COLO829 (cell line): ENCODE measurements around the gene TATDN3.
A peak's percentile ranks its signal among the peaks of the same experiment; 100 is the strongest.
"Not testable (repeated sequence)": the region's sequence is repeated elsewhere in the genome, so short reads cannot be mapped to it uniquely, and the experiment has no call there.

Experiments used
- DNase-seq: peaks from one replicate; pipeline ENCODE4 v3.0.0; 2012; ENCODE audit warnings: low spot score

Gene TATDN3, protein sequence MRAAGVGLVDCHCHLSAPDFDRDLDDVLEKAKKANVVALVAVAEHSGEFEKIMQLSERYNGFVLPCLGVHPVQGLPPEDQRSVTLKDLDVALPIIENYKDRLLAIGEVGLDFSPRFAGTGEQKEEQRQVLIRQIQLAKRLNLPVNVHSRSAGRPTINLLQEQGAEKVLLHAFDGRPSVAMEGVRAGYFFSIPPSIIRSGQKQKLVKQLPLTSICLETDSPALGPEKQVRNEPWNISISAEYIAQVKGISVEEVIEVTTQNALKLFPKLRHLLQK

GRCh38 chr1:212791676-212792395 is at the start of gene TATDN3, which contains the start of gene NSL1:
TSS of gene TATDN3 (plus strand) at chr1:212791894. CDS start at chr1:212791922, 28 bp downstream.
TSS of gene NSL1 (minus strand) at chr1:212791777. CDS start at chr1:212791763, 14 bp downstream.
- DNase-seq, result peak; percentile 73

DNA sequence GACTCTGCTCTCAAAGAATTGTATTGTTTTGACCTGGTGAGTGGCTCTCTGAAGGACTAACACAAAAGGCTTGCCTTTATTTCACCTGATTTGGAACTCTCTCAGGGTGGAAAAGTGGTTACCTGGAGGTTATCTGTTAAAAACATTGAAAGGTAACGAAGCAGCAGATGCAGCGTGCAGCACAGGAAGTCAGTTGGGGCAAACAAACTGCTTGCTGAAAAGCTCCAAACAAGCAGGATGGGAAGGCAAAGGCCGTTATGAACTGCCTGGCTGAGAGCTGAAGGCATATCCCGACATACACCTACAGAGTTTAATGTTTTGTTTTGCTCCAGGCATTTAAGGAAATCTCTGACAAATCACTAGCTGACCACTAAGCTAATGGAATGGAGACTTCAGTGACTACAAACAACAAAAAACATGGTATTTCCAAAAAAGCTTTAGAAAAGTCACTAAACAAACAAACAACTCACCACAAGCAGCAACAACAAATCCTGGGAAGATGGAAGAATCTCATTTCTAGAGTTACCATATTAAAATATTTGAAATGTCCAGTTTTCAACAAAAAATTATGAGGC is 47.7 kb upstream of the TATDN3 start:
- DNase-seq, result no peak

DNA sequence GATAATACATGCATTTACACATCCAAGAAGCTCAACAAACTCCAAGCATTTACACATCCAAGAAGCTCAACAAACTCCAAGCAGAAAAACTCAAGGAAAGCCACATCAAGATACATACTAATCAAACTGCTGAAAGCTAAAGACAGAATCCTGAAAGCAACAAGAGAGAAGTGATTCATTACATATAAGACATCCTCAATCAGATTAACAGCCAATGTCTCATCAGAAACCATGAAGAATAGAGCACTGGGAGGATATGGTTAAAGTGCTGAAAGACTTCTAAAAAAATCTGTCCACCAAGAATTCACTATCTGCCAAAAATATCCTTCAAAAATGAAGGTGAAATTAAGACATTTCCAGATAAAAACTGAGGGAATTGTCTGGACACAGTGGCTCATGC is 46.4 kb upstream of the TATDN3 start:
- no peak for DNase-seq

DNA sequence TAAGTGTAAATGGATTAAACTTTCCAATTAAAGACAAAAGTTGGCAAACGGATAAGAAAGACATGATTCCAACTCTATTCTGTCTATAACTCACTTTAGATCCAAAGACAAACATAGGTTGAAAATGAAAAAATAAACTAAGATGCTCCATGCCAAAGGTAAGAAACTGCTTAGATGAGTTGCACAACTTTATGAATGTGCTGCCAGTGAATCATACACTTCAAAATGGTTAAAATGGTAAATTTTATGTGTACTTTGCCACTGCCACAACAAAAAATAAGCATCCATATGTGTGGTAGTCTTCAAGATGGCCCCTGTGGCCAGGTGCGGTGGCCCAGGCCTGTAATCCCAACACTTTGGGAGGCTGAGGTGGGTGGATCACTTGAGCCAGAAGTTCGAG is 45.1 kb upstream of the TATDN3 start:
- no peak for DNase-seq

GRCh38 chr1:212749821-212750535 is 41.7 kb upstream of the TATDN3 start:
- peak; percentile 88 for DNase-seq

DNA sequence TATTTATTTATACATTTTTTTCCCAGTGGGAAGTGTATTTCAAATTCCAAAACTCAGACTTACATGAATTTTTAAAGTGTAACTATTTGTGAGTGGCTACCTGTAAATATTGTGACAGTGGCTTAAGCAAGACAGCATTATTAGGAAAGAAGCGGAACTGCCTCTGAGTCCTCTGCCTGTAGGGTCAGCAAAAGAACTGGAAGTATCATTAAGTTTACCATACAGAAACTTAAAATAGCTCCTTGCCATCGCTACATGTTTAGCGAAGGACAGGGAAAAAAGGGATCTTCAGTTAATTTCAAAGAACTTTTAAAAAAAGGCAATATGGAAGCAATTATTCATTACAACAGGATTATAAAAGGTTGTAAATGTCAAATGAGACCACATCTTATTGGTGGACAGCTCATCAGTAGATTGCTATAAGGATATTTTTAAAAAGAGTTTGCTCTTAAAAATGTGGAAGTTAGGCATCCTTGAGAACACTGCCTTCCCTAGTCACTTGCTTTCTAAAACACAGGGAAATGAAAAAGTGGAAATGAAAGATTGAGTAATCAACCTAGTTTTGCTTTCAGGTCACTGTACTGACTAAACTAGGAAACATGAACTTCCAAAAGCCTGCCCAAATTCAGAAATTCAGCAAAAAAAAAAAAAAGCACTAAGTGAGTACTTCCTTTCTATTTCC is 39.3 kb upstream of the TATDN3 start:
- no peak for DNase-seq

GRCh38 chr1:212752934-212753497 is 38.7 kb upstream of the TATDN3 start:
- no peak for DNase-seq

- no peak for DNase-seq
Observed at GRCh38 chr1:212753749-212754148, 37.9 kb upstream of the TATDN3 start.

DNA sequence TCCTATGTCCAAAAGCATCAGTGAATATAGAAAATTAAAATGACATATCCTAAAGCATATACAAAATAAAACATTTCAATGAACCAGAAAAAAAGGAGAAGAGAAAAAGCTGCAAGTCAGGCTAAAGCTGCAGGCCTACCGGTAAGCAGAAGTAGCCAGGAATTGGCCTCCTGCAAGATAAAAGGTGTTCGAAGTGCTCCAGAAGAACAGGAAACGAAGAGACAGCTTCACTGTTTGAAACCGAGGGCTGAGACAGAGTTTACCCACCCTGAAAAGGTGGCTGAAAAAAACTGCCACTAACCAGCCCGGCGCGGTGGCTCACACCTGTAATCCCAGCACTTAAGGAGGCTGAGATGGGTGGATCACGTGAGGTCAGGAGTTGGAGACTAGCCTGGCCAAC is 37.5 kb upstream of the TATDN3 start:
- DNase-seq, result no peak

DNA sequence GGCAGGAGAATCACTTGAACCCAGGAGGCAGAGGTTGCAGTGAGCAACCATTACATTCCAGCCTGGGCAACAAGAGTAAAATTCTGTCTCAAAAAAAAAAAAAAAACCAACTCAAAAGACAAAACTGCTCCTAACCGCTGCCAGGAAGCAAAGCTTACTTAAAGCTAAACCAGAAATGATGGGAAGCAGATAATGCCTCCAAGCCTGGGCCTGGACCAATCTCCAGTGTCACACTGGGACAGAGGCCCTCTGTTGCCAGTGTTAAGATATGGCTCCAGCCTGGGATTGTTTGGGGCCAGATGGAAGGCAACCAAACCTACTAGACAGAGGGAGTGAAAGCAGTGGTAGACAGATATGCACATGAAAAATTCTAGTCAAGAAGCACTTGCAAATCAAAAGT is 37.0 kb upstream of the TATDN3 start:
- DNase-seq, result no peak

DNA sequence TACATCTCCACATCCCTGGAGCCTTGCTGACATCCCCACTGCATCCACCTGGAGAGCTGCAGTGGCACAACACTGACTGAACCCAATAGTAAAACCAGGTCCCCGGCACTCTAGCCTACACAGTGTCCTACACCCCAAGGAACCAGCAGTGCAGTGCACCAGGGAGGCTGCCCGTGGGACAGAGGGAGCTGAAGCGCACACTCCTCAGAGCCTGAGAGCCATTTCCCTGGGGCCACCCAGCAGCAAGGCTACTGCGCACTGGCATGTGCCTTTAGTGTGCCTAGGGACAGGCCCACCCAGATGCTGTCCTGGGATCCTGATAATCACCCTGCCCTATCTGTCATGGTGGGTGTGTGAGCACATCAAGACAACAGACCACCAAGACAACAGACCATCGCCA is 32.0 kb upstream of the TATDN3 start:
- DNase-seq, result no peak

GRCh38 chr1:212760126-212760823 is 31.4 kb upstream of the TATDN3 start:
- DNase-seq, result no peak

DNA sequence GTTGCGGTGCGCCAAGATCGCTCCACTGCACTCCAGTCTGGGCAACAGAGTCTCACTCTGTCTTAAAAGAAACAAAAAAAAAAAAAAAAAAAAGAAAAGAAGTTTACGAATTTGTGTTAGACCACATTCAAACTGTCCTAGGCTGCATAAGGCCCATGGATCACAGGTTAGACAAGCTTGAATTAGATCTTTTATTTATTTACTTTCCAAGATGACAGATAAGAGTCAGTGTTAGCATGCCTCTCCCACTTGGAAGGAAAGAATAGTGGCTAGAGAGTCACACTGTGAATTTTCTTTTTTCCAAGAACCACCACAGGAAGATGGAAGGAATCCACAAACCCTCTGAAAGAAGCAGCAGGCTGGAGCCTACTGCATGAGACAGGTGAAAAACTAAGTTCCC is 29.5 kb upstream of the TATDN3 start:
- DNase-seq, result no peak

- DNase-seq, result no peak
Observed at GRCh38 chr1:212762839-212763238, 28.9 kb upstream of the TATDN3 start.

DNA sequence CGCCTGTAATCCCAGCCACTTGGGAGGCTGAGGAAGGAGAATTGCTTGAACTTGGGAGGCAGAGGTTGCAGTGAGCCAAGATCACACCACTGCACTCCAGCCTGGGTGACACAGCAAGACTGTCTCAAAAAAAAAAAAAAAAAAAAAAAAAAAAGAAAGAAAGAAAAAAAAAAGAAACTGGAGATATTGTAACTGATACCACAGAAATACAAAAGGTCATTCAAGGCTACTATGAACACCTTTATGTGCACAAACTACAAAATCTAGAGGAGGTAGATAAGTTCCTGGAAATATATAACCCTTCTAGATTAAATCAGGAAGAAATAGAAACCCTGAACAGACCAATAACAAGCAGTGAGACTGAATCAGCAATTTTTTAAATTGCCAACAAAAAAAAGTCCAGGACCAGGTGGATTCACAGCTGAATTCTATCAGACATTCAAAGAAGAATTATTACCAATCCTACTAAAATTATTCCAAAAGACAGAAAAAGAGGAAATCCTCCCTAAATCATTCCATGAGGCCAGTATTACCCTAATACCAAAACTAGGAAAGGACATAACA is 26.9 kb upstream of the TATDN3 start:
- DNase-seq, result not testable (repeated sequence)

DNA sequence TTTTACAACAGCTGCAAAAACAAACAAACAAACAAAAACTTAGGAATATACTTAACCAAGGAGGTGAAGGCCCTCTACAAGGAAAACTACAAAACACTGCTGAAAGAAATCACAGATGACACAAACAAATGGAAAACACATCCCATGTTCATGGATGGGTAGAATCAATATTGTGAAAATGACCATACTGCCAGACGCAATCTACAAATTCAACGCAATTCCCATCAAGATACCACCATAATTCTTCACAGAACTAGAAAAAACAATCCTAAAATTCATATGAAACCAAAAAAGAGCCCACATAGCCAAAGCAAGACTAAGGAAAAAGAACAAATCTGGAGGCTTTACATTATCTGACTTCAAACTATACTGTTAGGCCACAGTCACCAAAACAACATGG is 24.9 kb upstream of the TATDN3 start:
- not testable (repeated sequence) for DNase-seq

DNA sequence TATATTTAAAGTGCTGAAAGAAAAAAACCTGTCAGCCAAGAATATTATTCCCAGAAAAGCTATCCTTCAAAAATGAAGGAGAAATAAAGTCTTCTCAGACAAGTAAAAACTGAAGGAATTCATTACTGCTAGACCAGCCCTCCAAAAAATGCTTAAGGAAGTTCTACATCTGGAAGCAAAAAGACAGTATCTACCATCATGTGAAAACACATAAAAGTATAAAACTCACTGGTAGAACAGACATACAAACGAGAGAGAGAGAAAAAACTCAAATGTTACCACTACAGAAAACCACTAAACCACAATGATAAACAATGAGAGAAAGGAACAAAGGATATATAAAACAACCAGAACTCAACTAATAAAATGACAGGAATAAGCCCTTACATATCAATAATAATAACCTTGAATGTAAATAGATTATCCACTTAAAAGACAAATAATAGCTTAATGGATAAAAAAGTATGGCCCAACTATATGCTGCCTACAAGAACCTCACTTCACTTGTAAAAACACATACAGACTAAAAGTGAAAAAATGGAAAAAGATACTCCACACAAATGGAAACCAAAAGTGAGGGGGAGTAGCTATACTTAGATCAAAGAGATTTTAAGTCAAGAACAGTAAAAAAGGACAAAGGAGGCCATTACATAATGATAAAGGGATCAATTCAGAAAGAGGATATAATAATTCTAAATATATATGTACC is 22.1 kb upstream of the TATDN3 start:
- no peak for DNase-seq

DNA sequence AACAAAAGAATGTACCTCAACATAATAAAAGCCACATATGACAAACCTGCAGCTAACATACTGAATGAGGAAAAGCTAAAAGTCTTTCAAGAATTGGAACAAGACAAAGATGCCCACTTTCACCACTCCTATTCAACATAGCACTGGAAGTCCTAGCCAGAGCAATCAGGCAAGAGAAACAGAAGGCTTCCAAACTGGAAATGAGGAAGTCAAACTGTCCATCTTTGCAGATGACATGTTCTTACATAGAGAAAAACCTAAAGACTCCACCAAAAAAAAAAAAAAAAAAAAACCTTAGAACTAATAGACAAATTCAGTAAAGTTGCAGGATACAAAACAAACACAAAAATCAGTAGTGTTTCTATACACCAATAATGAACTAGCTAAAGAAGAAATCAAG is 20.4 kb upstream of the TATDN3 start:
- DNase-seq, result no peak

DNA sequence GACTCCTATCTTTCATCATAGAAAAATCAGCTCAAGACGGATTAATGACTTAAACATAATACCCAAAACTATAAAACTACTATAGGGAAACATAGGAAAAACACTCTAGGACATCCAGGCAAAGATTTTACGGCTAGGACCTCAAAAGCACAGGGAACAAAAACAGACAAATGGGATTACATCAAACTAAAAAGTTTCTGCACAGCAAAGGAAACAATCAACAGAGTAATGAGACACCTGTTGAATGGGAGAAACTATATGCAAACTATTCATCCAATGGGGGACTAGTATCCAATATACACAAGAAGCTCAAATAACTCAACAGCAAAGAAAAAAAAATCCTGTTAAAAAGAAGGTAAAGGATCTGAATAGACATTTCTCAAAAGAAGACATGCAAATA is 18.7 kb upstream of the TATDN3 start:
- DNase-seq, result no peak

DNA sequence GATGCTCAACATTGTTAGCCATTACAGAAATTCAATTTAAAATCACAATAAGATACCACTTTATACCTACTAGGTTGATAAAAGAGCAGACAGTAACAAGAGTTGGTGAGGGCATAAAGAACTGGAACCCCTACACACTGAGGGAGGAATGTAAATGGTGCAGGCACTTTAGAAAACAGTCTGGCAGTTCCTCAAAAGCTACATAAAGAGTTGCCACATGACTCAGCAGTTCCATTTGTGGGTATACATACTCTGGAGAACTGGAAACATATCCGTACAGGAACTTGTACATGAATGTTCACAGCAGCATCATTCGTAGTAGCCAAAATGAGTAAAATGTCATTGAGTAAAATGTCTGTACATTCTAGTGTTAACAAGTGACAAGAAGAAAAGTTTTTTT is 17.1 kb upstream of the TATDN3 start:
- DNase-seq, result no peak
